Progenitor cell of endocrine pancreas (in vitro differentiated cells): ENCODE measurements around the gene P4HA2. TPM values are rescaled to one million over a fixed set of nuclear protein-coding genes. Genes with fewer than 3 reads are reported as not detected.
A peak's percentile ranks its signal among the peaks of the same experiment; 100 is the strongest.

Experiments
- DNase-seq: peaks from one replicate; pipeline ENCODE4 v3.0.0; 2021; ENCODE audit warnings: low spot score; ENCODE audit not compliant: unreplicated experiment
- H3K27ac Mint-ChIP-seq: 2 replicates; pipeline ENCODE4 v1.8.0; 2021; ENCODE audit warnings: mild to moderate bottlenecking, moderate library complexity, mixed read lengths
- H3K27me3 Mint-ChIP-seq: 2 replicates; pipeline ENCODE4 v1.8.0; 2021; ENCODE audit warnings: mixed read lengths
- H3K36me3 Mint-ChIP-seq: 2 replicates; pipeline ENCODE4 v1.8.0; 2022; ENCODE audit warnings: mixed read lengths; ENCODE audit not compliant: insufficient read depth
- H3K4me1 Mint-ChIP-seq: 2 replicates; pipeline ENCODE4 v1.8.0; 2021; ENCODE audit warnings: low read depth, mixed read lengths
- H3K4me3 Mint-ChIP-seq: 2 replicates; pipeline ENCODE4 v1.8.0; 2021; ENCODE audit warnings: low read depth, mild to moderate bottlenecking, moderate library complexity, mixed read lengths
- H3K9me3 Mint-ChIP-seq: 2 replicates; pipeline ENCODE4 v1.8.0; 2021; ENCODE audit warnings: low read depth, mixed read lengths
- CTCF ChIP-seq: fragments of 200-600 bp; sonication (generic); IDR thresholded peaks from one replicate; pipeline ENCODE4 v1.5.0; 2021; ENCODE audit warnings: antibody characterized with exemption, mild to moderate bottlenecking; ENCODE audit not compliant: unreplicated experiment
- total RNA-seq: library from RNA; stranded (reverse); gene quantifications from 2 replicates; pipeline ENCODE4 v1.2.1, GENCODE V29; 2021

Gene P4HA2
- total RNA-seq, 1 donor from 2014 or later = 18.5 TPM

GRCh38 chr5:132193165-132193694 lies 34.4 kb downstream of the P4HA2 start:
- no peak overlapping the region for H3K4me3 Mint-ChIP-seq
- peaks cover 3% of the 10 kb centered on the region for H3K36me3 Mint-ChIP-seq
- TF ChIP-seq CTCF = no peak
- no peaks in the 10 kb centered on the region for H3K27me3 Mint-ChIP-seq
- H3K27ac Mint-ChIP-seq = no peak overlapping the region
- DNase-seq = no peak
- H3K4me1 Mint-ChIP-seq = no peaks in the 10 kb centered on the region
- no peaks in the 10 kb centered on the region for H3K9me3 Mint-ChIP-seq

- Mint-ChIP-seq H3K9me3 (no peaks in the 10 kb centered on the region), H3K4me1 (no peaks in the 10 kb centered on the region), H3K27ac (no peak overlapping the region), H3K27me3 (no peaks in the 10 kb centered on the region), H3K36me3 (no peaks in the 10 kb centered on the region), H3K4me3 (no peak overlapping the region)
- peak; percentile 78 for TF ChIP-seq CTCF
- no peak for DNase-seq
Observed at GRCh38 chr5:132190161-132190817, 37.4 kb downstream of the P4HA2 start.

- no peaks in the 10 kb centered on the region for H3K36me3 Mint-ChIP-seq
- H3K27me3 Mint-ChIP-seq = peaks cover 6% of the 10 kb centered on the region
- no peak overlapping the region for H3K4me3 Mint-ChIP-seq
- no peak for DNase-seq
- no peak for TF ChIP-seq CTCF
- no peaks in the 10 kb centered on the region for H3K9me3 Mint-ChIP-seq
- H3K4me1 Mint-ChIP-seq = no peaks in the 10 kb centered on the region
- no peak overlapping the region for H3K27ac Mint-ChIP-seq
Observed at GRCh38 chr5:132184588-132184987, 43.1 kb downstream of the P4HA2 start.

- Mint-ChIP-seq H3K9me3 (no peaks in the 10 kb centered on the region), H3K4me1 (no peaks in the 10 kb centered on the region), H3K27ac (no peak overlapping the region), H3K36me3 (no peaks in the 10 kb centered on the region), H3K27me3 (peaks cover 6% of the 10 kb centered on the region), H3K4me3 (no peak overlapping the region)
- no peak for DNase-seq
- no peak for TF ChIP-seq CTCF
Observed at GRCh38 chr5:132183723-132184122, 43.9 kb downstream of the P4HA2 start.

GRCh38 chr5:132182359-132183040 lies 45.2 kb downstream of the P4HA2 start:
- H3K36me3 Mint-ChIP-seq = no peaks in the 10 kb centered on the region
- H3K27ac Mint-ChIP-seq = no peak overlapping the region
- no peaks in the 10 kb centered on the region for H3K4me1 Mint-ChIP-seq
- peaks cover 6% of the 10 kb centered on the region for H3K27me3 Mint-ChIP-seq
- no peak overlapping the region for H3K4me3 Mint-ChIP-seq
- DNase-seq = no peak
- H3K9me3 Mint-ChIP-seq = no peaks in the 10 kb centered on the region
- no peak for TF ChIP-seq CTCF
